Stimulated activated naive CD4-positive, alpha-beta T cell treated with Interleukin-2 at 50 U/mL for 16 hours (primary cell): Measurements from ENCODE around the gene TOMM5.
"Not testable (repeated sequence)": the region's sequence is repeated elsewhere in the genome, so short reads cannot be mapped to it uniquely, and the experiment has no call there.

Experiments used
- DNase-seq: peaks from one replicate; lab custom pipeline; 2025; lab: John Stamatoyannopoulos, UW

Gene TOMM5

DNA sequence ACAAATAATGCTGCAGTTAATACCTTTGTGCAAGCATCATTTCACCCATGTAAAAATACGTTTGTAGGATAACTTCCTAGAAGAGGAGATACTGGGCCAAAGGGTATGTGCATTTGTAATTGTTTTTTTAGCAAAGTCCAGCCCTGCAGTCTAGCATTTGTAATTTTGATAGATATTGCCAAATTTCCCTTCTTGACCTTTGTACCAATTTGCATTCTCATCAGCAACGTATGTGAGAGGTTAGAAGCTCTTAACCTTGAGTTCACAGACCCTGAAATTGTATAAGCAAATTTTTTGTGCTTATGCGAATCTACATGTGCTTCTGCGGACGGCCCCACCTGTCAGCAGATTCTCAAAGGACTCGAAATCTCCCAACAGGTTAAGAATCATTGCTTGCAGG, 18.6 kb upstream of the TOMM5 start:
- no peak for DNase-seq

DNA sequence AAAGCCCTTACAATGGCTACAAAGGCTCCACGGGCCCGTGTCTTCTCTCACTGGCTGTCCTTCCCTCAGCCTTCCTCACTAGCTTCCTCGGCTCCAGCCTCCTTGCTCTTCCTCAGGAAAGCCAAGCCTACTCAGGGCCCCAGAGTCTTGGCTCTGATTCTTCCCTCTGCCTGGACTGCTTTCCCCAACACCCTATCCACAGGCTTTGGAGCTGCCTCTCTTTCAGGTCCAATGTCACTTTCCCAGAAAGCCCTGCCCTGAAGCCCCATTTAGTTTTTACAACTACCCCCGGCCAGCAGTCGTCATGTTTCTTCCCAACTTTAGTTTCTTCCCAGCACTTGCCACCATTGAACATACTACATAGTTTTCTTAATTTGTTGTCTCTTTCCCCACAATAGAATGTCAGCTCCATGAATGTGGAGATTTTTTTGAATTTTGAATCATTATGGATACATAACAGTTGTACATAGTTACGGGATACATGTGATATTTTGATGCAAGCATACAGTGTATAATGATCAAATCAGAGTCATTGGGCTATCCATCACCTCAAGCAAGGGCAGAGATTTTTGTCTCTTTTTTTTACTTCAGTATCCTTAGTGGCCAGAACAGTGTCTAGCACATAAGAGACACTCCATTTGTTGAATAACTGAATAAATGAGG, 17.5 kb upstream of the TOMM5 start:
- DNase-seq = no peak

DNA sequence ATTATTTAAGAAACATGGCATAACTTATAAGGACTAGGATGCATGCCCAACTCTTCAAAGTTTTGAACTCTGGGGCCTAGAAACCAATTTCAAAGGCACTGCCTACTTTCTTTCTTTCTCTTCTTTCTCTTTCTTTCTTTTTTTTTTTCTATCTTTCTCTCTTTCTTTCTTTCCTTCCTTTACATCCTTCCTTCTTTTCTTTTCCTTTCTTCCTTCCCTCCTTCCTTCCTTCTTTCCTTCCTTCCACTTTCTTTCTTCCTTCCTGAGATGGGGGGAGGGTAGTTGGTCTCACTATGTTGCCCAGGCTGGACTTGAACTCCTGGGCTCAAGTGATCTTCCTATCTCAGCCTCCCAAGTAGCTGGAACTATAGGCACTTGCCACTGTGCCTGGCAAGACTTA, 15.9 kb upstream of the TOMM5 start:
- DNase-seq = no peak

DNA sequence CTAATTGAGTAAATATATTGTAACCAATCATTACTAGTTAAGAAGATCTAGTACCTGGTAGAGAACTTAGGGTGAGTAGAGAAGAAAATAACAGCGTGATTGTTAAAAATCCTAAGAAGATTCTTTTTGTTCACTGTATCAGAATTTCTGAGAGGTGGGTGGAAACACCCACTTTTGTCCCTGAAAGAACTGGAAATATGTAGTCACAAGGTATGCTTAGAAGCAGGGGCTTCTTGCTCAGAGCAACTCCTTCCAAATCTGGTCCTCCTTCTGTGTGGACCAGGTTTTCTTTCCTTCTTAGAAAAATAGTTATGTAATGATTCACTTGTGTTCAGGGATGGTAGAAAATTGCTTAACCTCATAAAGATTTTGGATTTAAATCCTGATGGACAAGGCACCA, 11.9 kb upstream of the TOMM5 start:
- no peak for DNase-seq

DNA sequence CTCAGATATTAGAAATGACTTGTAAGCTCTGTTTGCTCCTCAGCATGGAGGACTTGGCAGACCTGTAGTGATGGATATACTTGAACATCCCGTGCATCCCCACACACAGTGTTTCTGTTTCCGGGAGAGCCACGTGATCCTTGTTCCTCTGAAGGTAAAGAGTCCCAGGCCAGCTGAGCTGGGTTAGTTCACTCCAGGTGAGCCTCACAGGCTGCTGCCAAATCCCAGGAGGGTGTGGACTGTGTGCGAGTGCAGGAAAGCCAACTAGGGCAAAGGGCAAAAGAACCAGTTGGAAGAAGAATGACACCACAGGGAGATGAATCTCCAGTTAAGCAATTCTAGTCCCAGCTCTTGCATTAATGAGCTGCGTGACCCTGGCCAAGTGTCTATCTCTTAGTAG, 10.4 kb upstream of the TOMM5 start:
- no peak for DNase-seq

DNA sequence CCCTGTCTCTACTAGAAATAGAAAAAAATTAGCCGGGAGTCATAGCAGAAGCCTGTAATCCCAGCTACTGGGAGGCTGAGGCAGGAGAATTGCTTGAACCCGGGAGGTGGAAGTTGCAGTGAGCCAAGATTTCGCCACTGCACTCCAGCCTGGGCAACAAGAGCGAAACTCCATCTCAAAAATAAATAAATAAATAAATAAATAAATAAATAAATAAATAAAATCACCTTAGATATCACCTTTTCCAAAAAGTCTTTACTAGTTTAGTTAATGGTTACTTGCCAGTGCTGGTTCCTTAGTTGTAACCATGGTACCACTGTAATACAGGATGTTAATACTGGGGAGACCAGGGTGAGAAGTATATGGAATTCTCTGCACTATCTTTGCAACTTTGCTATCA, 9.7 kb upstream of the TOMM5 start:
- not testable (repeated sequence) for DNase-seq

DNA sequence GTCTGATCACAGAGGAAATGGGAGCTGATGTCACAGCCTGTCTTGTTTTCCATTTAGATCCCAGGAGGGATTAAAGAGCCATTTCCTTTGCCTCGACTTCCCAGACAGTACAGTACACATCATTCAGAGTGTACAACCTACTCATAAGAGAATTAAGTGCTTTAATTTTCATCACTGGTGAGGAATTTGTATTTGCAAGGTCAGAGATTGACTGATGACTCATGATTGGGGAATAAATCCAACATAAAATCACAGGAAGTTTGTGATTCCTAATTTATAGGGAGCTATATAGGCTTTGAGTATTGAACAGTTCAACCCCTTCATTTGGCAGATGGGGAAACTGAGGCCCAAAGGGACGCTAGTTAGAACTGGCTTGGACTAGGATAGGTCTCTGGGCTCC, 4.1 kb upstream of the TOMM5 start:
- DNase-seq = no peak

DNA sequence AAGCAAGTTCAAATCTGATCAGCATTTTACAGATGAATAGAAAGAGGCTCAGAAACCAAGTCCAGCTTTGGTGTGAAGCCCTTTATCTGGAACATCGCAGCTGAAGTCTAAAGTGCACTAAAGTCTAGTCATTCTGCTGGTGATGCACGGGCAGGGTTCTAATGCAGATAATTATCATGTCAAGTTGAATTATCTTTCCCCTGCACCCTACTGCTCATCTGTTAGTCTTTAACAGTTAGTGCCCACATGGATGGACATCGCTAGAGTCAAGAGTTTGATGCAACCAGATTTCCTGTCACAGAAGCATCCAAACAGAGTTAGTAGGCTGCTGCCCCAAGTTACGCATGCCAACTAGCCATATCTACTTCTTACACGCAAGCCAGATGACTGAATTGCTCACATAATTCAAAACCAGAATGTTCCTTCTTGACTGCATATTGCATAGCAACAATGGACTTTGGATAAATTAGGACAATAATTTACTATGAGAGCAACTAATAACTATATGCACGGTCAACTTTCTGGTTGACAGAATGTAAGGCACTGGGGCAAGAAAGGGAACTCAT, 1.6 kb upstream of the TOMM5 start:
- DNase-seq = no peak

DNA sequence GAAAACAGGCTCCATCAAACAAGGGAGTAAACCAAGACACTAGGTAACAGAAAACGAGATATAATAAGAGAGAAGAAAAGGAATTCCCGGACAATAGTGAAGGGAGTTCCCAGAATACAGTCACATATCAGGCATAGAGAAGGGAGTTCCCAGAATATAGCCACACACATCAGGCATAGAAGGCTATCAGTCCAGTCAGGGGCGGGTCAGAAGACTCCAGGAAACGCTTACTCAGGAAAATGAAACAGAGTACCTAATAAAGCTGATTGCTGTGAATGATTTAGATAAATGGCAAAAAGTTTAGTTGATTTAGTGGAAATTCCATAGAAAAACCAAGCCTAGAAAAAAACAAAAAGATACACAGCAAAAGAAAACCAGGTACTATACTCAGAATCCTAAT, 4.9 kb downstream of the TOMM5 start:
- DNase-seq = no peak

DNA sequence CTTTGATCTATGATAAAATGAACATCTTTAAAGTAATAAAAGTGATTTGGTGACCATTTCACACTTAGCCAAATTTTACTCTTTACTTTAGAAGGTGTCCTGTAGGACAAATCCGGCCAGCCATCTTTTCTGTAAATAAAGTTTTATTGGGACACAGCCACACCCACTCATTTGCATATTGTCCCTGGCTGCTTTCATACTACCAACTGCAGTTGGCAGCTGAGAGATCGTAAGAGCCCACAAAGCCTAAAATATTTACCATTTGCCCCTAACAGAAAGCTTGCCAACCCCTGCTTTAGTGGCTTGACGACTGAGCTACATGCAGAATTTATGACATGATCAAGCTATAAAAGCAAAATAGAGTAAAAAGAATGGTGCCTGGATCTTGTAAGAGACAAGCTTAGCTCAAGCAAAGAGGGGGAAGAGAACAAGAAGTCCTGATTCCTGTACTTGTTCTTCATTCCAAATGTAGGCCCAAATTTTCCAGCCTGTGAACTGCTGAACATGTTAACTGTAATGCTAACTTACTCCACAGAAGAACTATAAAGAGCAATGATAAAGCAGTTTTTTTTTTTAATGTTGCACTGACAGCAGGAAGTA, 8.8 kb downstream of the TOMM5 start:
- no peak for DNase-seq

DNA sequence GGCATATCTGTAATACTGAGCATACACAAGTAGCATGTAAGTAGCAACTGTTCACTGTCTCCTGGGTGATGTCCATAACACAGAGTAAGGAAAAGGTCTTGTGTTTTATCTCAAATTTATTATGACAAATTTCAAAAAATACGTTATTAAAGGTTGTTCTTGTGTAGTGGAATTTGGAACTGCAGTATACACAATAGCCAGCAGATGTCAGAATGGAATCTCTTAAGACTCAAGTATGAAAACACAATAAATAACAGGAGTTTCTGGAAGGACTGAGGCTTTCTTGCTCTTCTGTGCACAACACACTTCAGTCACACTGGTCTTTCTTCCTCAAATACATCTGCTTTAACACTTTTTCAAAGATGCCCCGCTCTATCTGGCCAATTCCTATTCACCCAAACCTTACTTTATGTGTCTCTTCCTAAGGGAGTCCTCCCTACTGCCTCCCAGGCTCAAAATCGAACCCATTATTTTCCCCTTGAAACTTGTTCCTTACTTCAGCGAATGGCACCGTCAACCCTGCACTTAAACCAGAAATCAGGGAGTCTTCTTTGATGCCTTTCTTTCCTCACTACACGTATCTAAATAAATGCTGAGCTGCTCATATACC, 9.7 kb downstream of the TOMM5 start:
- DNase-seq = no peak

DNA sequence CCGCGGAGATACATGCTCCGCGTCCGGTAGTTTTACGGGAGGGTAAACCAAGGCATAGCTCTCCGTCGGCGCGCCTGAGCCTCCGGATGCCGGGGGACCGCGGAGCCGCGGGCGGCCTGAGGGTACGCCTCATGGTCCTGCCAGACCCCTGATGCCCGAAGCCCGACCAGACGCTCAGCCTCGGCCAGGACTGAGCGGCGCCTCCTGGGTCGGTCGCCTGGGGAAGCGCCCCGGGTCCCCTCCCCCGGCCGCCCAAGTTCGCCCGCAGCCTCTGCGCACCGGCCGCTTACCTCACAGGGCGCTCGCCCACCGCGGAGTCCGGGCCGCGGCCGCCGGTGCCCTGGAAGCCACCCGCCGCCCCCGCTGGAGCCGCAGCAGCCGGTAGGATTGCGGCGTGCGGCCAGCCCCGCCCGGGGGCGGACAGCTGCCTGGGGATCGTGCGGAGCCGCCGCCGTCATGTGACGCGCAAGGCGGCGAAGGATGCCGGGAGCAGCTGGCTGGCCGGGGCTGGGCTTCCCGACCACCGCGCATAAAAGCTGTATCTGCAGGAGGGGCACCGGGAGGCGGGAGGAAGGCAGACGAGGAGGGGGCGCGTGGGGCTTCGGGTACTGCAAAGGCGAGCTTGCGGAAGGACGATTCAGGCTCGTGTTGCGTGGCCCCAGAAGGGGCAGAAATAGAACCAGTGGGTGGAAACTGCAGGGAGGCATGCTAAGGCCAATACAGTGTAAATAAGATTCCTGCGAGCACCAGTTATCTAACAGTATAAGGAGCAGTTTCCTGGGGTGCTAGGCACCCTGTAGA, 16.3 kb downstream of the TOMM5 start, which contains the start of gene FBXO10:
Gene FBXO10 (minus strand): TSS at position 460 of the 801 bp plus-strand sequence. CDS start 34,612 bp downstream, outside the sequence.
- peak; percentile 17 for DNase-seq

DNA sequence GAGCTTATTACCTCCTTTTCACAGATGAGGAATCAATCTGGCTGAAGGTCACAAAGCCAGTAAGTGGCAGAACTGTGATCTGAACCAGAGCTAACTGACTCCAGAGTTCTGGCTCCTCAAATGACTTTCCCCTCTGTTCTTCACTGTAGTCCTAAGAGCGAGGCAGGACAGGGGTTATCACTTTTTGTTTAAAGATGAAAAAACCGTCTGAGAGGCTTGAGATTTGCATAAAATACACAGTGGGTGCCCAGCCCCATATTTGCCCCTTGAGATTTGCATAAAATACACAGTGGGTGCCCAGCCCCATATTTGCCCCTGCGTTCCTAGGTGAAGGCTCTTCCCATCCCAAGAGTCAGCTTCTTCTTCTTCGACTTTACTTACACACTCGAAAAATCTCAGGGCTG, 16.9 kb downstream of the TOMM5 start:
- DNase-seq = no peak

DNA sequence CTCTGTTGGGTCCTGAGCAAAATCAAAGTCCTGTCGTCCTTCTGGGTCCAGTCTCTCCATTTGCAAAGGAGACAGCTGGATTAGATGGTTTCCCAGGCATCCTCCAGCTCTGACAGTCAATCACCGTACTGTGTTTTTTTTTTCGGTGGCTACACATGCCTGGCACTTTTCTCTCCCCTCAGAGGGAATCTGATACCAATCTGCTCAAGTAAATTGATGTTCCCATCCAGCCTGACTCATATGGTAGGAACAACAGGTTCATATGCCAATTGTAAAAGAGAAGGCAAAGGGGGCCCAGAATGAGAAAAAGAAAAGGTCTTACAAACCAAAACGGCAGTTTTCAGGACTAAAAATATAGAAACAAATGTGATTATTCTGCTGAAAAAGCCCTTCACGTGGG, 17.4 kb downstream of the TOMM5 start:
- DNase-seq = no peak

DNA sequence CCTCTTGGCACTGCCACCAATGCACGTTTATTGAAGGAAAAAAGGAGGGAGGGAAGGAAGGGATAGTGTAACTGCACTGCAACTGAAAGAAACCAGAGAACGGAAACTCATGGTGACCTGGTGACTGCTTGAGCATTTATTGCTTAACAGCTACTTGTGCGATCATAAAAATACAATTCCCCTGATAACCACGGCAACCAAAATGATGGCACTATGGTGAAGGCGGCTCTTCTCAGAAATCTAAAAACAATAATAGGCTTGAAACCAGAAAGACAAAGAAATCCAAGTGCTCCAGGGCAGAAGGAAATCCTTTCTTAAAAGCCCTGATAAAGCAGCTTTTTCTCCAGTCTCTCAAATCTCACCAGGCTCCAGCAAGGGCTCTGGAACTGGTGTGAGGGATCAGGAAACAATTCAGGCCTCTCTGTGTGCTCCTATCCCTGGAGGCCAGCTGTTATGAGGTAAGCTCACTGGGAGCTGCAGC, 18.1 kb downstream of the TOMM5 start:
- DNase-seq = no peak

DNA sequence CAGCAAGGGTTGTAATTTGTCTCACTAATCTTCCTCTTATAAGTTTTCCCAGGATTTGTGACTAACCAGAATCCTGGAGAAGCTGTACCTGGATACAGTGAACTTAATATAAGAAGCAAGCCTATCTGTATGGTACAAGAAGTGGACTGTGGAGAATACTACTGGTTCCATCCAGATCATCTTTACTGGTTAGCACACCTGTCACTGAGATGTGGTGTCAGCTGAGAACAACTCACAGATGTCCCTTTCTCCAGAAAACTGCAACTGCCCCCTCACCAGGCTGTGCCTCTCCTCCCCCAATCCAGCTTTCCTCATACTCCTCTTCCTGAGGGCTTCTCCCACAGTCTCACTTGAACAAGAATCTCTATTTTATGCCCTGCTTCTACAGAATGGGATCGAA, 21.1 kb downstream of the TOMM5 start:
- DNase-seq = no peak

DNA sequence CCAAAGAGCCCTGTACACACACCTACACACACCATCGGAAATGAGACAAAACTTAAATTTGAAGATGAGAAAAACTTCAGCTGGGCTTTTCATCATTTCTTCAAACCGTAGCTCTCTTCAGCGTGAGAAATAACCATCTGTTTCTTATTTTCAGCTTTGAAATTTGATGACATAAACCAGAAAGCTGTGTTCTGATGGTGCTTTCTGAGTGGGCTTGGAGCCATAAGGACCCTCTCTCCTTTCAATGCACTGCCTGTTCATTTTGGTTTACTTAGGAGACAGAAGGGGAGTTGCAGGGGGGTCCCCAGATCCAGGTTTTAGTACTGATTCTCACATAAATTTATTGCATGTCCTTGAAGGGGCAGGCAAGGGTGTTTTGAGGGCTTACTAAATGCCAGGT, 25.7 kb downstream of the TOMM5 start:
- DNase-seq = no peak

DNA sequence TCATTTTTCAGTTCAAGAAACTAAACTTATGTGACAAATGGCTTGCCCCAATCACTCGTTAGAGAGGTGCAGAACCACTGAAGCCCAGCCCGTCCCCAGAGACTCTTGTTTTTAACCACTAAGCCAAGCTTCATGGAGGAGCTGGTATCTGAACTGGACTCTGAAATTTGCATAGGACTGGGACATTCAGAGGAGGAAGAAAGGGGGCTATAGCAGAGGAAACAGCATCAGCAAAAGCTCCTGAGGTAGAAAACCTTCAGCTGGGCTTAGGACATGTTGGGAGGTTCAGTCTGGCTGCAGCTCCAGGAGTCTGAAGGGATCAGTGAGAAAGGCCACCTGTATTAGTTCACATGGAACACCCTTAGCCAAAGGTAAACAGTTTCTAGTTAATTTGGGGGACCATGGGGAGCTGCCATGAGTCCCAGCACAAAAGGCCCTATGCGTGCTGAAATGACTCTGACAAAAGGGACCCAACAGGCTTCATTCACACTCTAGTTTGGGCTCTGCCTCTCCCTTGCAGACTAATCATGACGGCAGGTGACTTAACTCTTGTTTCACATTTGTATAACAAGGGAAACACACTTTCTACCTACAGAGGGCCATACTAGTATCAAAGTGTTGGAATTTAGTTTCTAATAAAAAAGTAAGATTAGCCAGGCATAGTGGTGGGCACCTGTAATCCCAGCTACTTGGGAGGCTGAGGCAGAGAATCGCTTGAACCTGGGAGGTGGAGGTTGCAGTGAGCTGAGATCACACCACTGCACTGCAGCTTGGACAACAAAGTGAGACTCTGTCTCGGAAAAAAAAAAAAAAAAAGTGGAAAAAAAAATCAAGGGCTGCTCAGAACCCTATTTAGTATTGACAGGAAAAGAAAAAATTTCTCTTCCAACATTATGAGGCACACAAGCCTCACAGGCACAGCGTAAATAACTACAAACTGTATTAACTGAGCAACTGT, 26.5 kb downstream of the TOMM5 start:
- DNase-seq = no peak

DNA sequence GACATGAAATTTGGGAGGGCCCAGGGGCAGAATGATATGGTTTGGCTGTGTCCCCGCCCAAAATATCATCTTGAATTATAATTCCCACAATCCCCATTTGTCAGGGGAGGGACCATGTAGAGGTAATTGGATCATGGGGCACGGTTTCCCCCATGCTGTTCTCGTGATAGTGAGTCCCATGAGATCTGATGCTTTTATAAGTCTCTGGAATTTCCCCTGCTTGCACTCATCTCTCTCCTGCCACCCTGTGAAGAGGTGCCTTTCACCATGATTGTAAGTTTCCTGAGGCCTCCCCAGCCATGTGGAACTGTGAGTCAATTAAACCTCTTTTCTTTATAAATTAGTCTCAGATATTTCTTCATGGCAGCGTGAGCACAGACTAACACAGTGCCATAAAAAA, 27.5 kb downstream of the TOMM5 start:
- no peak for DNase-seq

DNA sequence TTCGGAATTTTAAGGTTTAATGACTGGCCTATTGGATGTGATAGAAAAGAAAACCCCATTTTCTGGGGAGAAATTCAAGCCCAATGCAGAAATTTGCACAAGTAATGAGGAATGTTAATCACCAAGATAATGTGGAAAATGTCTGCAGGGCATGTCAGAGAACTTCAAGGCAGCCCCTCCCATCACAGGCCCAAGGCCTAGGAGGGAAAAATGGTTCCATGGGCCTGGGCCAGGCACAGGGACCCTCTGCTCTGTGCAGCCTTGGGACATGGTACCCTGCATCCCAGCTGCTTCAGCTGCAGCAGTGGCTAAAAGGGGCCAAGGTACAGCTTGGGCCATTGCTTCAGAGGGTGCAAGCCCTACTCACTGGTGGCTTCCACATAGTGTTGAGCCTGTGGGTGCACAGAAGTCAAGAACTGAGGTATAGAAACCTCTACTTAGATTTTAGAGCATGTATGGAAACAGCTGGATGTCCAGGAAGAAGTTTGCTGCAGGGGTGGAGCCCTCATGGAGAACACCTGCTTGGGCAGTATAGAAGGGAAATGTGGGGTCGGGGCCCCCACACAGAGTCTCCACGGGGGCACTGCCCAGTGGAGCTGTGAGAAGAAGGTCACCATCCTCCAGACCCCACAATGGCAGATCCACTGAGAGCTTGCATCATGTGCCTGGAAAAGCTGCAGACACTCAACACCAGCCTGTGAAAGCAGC, 28.4 kb downstream of the TOMM5 start:
- DNase-seq = no peak

DNA sequence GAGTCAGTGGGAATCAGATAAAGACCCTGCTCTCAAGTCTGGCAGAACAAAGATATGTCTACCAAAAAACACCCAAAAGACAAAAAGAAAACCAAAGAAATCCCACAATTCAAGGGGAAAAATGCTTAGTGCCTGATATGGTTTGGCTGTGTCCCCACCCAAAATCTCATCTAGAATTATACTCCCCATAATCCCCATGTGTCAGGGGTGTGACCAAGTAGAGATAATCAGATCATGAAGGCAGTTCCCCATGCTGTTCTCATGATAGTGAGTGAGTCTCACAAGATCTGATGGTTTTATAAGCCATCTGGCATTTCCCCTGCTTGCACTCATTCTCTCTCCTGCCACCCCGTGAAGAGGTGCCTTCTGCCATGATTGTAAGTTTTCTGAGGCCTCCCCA, 29.6 kb downstream of the TOMM5 start:
- no peak for DNase-seq
